Measurements from ENCODE around the gene CD247.

The CD247 gene

GRCh38 chr1:167457936-167458584, 60.3 kb downstream of the CD247 start:
- DNase-seq = no peak

- DNase-seq = no peak
Observed at GRCh38 chr1:167456926-167457325, 61.4 kb downstream of the CD247 start.

GRCh38 chr1:167456524-167456923, 61.8 kb downstream of the CD247 start:
- no peak for DNase-seq

GRCh38 chr1:167455786-167456446, 62.4 kb downstream of the CD247 start:
- no peak for DNase-seq

- peak; percentile 60 for DNase-seq
Observed at GRCh38 chr1:167454894-167455785, 63.2 kb downstream of the CD247 start.

- DNase-seq = no peak
Observed at GRCh38 chr1:167454304-167454893, 63.9 kb downstream of the CD247 start.

- DNase-seq = no peak
Observed at GRCh38 chr1:167453123-167453522, 65.2 kb downstream of the CD247 start.

- no peak for DNase-seq
Observed at GRCh38 chr1:167452483-167452882, 65.8 kb downstream of the CD247 start.

GRCh38 chr1:167450843-167451242, 67.5 kb downstream of the CD247 start:
- no peak for DNase-seq

- DNase-seq = no peak
Observed at GRCh38 chr1:167447521-167448136, 70.7 kb downstream of the CD247 start.

- no peak for DNase-seq
Observed at GRCh38 chr1:167446966-167447365, 71.4 kb downstream of the CD247 start.

GRCh38 chr1:167443757-167444156, 74.6 kb downstream of the CD247 start:
- no peak for DNase-seq

GRCh38 chr1:167442854-167443565, 75.3 kb downstream of the CD247 start:
- no peak for DNase-seq

GRCh38 chr1:167442142-167442848, 76.0 kb downstream of the CD247 start:
- DNase-seq = peak; percentile 87

GRCh38 chr1:167441222-167441621, 77.1 kb downstream of the CD247 start:
- no peak for DNase-seq

- DNase-seq = no peak
Observed at GRCh38 chr1:167440776-167441175, 77.6 kb downstream of the CD247 start.

GRCh38 chr1:167440345-167440744, 78.0 kb downstream of the CD247 start:
- DNase-seq = no peak

- no peak for DNase-seq
Observed at GRCh38 chr1:167439301-167439988, 78.9 kb downstream of the CD247 start.

- DNase-seq = no peak
Observed at GRCh38 chr1:167438171-167439138, 79.9 kb downstream of the CD247 start.

GRCh38 chr1:167435484-167435883, 82.8 kb downstream of the CD247 start:
- DNase-seq = no peak

Measured in 8988T (cell line).